Gastroesophageal sphincter (tissue), 3 donors: ENCODE data around the gene GPR27.

ENCODE experiments used
- EP300 ChIP-seq: sonication (generic); formaldehyde crosslinking; IDR thresholded peaks from one replicate; pipeline ENCODE4 v1.6.1; 2017; ENCODE audit warnings: antibody characterized with exemption, mild to moderate bottlenecking
- POLR2A ChIP-seq, 2 donors: fragments of 450-650 bp; IDR thresholded peaks; one replicate each; pipeline ENCODE4 v1.6.1; 2017; ENCODE audit warnings: antibody characterized with exemption in 2 of 2, mild to moderate bottlenecking in 2 of 2, moderate library complexity in 1 of 2
- POLR2AphosphoS5 ChIP-seq: sonication (generic); formaldehyde crosslinking; IDR thresholded peaks from one replicate; pipeline ENCODE4 v1.6.1; 2017; ENCODE audit warnings: antibody characterized with exemption
- TF ChIP-seq, protein P1 (sequence below), 4 experiments: fragments of 200-600 bp in 2 of 4; fragments of 450-650 bp in 2 of 4; sonication (generic) in 1 of 4; IDR thresholded peaks; one replicate each; pipeline ENCODE4 v1.5.1; 2017 to 2019; ENCODE audit warnings: antibody characterized with exemption in 4 of 4, mild to moderate bottlenecking in 2 of 4, moderate library complexity in 2 of 4

DNA sequence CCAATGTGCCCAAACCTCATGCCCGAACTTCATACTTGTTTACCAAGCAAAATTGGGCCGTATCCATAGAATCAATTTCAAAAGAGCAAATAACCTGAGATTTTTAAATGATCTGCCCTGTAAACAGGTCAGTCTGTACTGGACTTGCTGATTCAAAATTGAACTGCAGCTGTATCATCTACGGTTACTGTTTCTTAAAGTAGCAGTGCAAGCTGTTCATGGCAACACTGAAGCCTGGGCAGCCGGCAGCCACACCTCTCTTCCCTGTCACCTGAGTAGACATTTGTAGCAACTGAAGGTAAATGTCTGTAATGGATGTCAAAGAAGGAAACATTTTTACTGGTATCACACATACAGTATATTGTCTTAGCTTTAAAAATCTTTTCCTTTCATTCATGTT is 39.1 kb upstream of the GPR27 start:
- TF ChIP-seq EP300: no peak
- TF ChIP-seq, protein P1, sequence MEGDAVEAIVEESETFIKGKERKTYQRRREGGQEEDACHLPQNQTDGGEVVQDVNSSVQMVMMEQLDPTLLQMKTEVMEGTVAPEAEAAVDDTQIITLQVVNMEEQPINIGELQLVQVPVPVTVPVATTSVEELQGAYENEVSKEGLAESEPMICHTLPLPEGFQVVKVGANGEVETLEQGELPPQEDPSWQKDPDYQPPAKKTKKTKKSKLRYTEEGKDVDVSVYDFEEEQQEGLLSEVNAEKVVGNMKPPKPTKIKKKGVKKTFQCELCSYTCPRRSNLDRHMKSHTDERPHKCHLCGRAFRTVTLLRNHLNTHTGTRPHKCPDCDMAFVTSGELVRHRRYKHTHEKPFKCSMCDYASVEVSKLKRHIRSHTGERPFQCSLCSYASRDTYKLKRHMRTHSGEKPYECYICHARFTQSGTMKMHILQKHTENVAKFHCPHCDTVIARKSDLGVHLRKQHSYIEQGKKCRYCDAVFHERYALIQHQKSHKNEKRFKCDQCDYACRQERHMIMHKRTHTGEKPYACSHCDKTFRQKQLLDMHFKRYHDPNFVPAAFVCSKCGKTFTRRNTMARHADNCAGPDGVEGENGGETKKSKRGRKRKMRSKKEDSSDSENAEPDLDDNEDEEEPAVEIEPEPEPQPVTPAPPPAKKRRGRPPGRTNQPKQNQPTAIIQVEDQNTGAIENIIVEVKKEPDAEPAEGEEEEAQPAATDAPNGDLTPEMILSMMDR (IDR thresholded peaks at IDR 0.05): no peak
- no peak for TF ChIP-seq POLR2AphosphoS5
- TF ChIP-seq POLR2A (IDR thresholded peaks at IDR 0.05): no peak
